WTC11 (cell line): Measurements from ENCODE around the gene WWOX. TPM values are rescaled to one million over a fixed set of nuclear protein-coding genes. Genes with fewer than 3 reads are reported as not detected.

Source experiments
- ATAC-seq: fragments of 200-7000 bp; cut with Tn5 transposase; 2 replicates; pipeline ENCODE4 v1.10.0; 2021; ENCODE audit warnings: mild to moderate bottlenecking, moderate library complexity
- CTCF ChIA-PET: fragments of 300-600 bp; sonication (Branson Sonifier 250); formaldehyde crosslinking; loops from one replicate; lab custom pipeline; 2021; ENCODE audit warnings: antibody characterized with exemption; lab: Charles Lee
- POLR2A ChIA-PET: fragments of 350-600 bp; sonication (Branson Sonifier 250); formaldehyde crosslinking; loops from one replicate; lab custom pipeline; 2021; ENCODE audit warnings: antibody characterized with exemption; lab: Charles Lee
- DNase-seq: peaks from one replicate; pipeline ENCODE4 v3.0.0; 2021; ENCODE audit warnings: low spot score
- H3K27ac Mint-ChIP-seq: 2 replicates; pipeline ENCODE4 v1.8.0; 2021; ENCODE audit warnings: mixed read lengths
- H3K27me3 Mint-ChIP-seq: 2 replicates; pipeline ENCODE4 v1.8.0; 2021; ENCODE audit warnings: low read depth, mild to moderate bottlenecking, moderate library complexity, mixed read lengths
- H3K36me3 Mint-ChIP-seq: 2 replicates; pipeline ENCODE4 v1.8.0; 2021; ENCODE audit warnings: mixed read lengths
- H3K4me1 Mint-ChIP-seq: 2 replicates; pipeline ENCODE4 v1.8.0; 2022; ENCODE audit warnings: mixed read lengths
- H3K4me3 Mint-ChIP-seq: 2 replicates; pipeline ENCODE4 v1.8.0; 2021; ENCODE audit warnings: mild to moderate bottlenecking, moderate library complexity, mixed read lengths
- H3K9me3 Mint-ChIP-seq: 2 replicates; pipeline ENCODE4 v1.8.0; 2021; ENCODE audit warnings: mixed read lengths
- AR ChIP-seq: fragments of 250-450 bp; sonication (Bioruptor Pico); IDR thresholded peaks from 2 replicates; pipeline ENCODE4 v1.9.0; 2021; ENCODE audit warnings: mild to moderate bottlenecking
- ARID4B ChIP-seq: sonication (generic); formaldehyde crosslinking; IDR thresholded peaks from 2 replicates; pipeline ENCODE4 v1.8.0; 2023; ENCODE audit warnings: missing genetic modification reagents, mild to moderate bottlenecking, borderline replicate concordance
- ESRRA ChIP-seq: sonication (generic); formaldehyde crosslinking; IDR thresholded peaks from 2 replicates; pipeline ENCODE4 v1.8.1; 2022; ENCODE audit warnings: mild to moderate bottlenecking, missing genetic modification reagents, borderline replicate concordance
- ETV6 ChIP-seq: sonication (generic); formaldehyde crosslinking; IDR thresholded peaks from 2 replicates; pipeline ENCODE4 v1.8.1; 2022; ENCODE audit warnings: mild to moderate bottlenecking, missing genetic modification reagents
- GTF2I ChIP-seq: fragments of 250-450 bp; sonication (Bioruptor Pico); conservative IDR thresholded peaks from 2 replicates; pipeline ENCODE4 v1.4.0; 2021; ENCODE audit warnings: mild to moderate bottlenecking
- JAZF1 ChIP-seq: fragments of 250-450 bp; sonication (Bioruptor Pico); IDR thresholded peaks from 2 replicates; pipeline ENCODE4 v1.9.0; 2021; ENCODE audit warnings: moderate library complexity, mild to moderate bottlenecking, inconsistent platforms
- JUN ChIP-seq: sonication (generic); formaldehyde crosslinking; IDR thresholded peaks from 2 replicates; pipeline ENCODE4 v1.8.0; 2023; ENCODE audit warnings: mild to moderate bottlenecking, missing genetic modification reagents
- NFE2L1 ChIP-seq: sonication (generic); formaldehyde crosslinking; IDR thresholded peaks from 2 replicates; pipeline ENCODE4 v1.8.1; 2023; ENCODE audit warnings: missing genetic modification reagents
- NFYB ChIP-seq: sonication (generic); formaldehyde crosslinking; conservative IDR thresholded peaks from 2 replicates; pipeline ENCODE4 v1.8.0; 2022; ENCODE audit warnings: low read depth, missing genetic modification reagents
- RELA ChIP-seq: sonication (generic); formaldehyde crosslinking; IDR thresholded peaks from 2 replicates; pipeline ENCODE4 v1.8.1; 2022; ENCODE audit warnings: missing genetic modification reagents, mild to moderate bottlenecking, borderline replicate concordance
- STAT6 ChIP-seq: sonication (generic); formaldehyde crosslinking; conservative IDR thresholded peaks from 2 replicates; pipeline ENCODE4 v1.8.1; 2023; ENCODE audit warnings: mild to moderate bottlenecking, low read depth, missing genetic modification reagents, moderate library complexity
- ZSCAN18 ChIP-seq: fragments of 250-450 bp; sonication (Bioruptor Pico); IDR thresholded peaks from 2 replicates; pipeline ENCODE4 v2.1.2; 2022; ENCODE audit warnings: mild to moderate bottlenecking, moderate library complexity
- total RNA-seq: library from RNA; stranded (reverse); gene quantifications from 3 replicates; pipeline ENCODE4 v1.2.3, GENCODE V29; 2021
- TF ChIP-seq, protein P1 (sequence below): sonication (generic); formaldehyde crosslinking; IDR thresholded peaks from 2 replicates; pipeline ENCODE4 v1.8.1; 2023; ENCODE audit warnings: mild to moderate bottlenecking, missing genetic modification reagents
- TF ChIP-seq, protein P2 (sequence below): sonication (generic); formaldehyde crosslinking; IDR thresholded peaks from 2 replicates; pipeline ENCODE4 v1.8.1; 2023; ENCODE audit warnings: mild to moderate bottlenecking, missing genetic modification reagents, moderate library complexity

The WWOX gene
- total RNA-seq, 1 experiment from 2014 or later = 15.7 TPM

GRCh38 chr16:78773291-78773702 lies 673.8 kb downstream of the WWOX start:
- Mint-ChIP-seq H3K9me3 (peaks cover 18% of the 10 kb centered on the region), H3K27ac (no peak overlapping the region), H3K27me3 (no peaks in the 10 kb centered on the region), H3K36me3 (no peaks in the 10 kb centered on the region), H3K4me1 (peaks cover 12% of the 10 kb centered on the region), H3K4me3 (no peak overlapping the region)
- ATAC-seq (no peak), DNase-seq (no peak)
- ChIA-PET POLR2A (no interaction called here), CTCF (no interaction called here)
- TF ChIP-seq JAZF1 (CRISPR knock-in tag) (no peak), GTF2I (CRISPR knock-in tag) (no peak), NFYB (CRISPR knock-in tag) (no peak), RELA (no peak), STAT6 (CRISPR knock-in tag) (no peak), NFE2L1 (no peak), ARID4B (CRISPR knock-in tag) (no peak), ESRRA (CRISPR knock-in tag) (no peak), AR (CRISPR knock-in tag) (no peak), ZSCAN18 (CRISPR knock-in tag) (no peak), ETV6 (CRISPR knock-in tag) (no peak), JUN (CRISPR knock-in tag) (no peak)
- TF ChIP-seq, protein P1, sequence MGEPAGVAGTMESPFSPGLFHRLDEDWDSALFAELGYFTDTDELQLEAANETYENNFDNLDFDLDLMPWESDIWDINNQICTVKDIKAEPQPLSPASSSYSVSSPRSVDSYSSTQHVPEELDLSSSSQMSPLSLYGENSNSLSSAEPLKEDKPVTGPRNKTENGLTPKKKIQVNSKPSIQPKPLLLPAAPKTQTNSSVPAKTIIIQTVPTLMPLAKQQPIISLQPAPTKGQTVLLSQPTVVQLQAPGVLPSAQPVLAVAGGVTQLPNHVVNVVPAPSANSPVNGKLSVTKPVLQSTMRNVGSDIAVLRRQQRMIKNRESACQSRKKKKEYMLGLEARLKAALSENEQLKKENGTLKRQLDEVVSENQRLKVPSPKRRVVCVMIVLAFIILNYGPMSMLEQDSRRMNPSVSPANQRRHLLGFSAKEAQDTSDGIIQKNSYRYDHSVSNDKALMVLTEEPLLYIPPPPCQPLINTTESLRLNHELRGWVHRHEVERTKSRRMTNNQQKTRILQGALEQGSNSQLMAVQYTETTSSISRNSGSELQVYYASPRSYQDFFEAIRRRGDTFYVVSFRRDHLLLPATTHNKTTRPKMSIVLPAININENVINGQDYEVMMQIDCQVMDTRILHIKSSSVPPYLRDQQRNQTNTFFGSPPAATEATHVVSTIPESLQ (CRISPR knock-in tag) = no peak
- TF ChIP-seq, protein P2, sequence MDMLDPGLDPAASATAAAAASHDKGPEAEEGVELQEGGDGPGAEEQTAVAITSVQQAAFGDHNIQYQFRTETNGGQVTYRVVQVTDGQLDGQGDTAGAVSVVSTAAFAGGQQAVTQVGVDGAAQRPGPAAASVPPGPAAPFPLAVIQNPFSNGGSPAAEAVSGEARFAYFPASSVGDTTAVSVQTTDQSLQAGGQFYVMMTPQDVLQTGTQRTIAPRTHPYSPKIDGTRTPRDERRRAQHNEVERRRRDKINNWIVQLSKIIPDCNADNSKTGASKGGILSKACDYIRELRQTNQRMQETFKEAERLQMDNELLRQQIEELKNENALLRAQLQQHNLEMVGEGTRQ (CRISPR knock-in tag) = no peak
